Neuronal stem cell (in vitro differentiated cells): Measurements from ENCODE around the gene FAF1.

Experiments
- DNase-seq: peaks from one replicate; pipeline ENCODE4 v3.0.0-alpha.2; 2013; ENCODE audit warnings: low spot score
- H2AFZ ChIP-seq: one replicate; pipeline ENCODE4 v1.6.1; 2013; ENCODE audit warnings: mild to moderate bottlenecking, low read length, inconsistent platforms
- H2AK5ac ChIP-seq: 2 replicates; pipeline ENCODE4 v1.6.1; 2013; ENCODE audit warnings: low read depth, mild to moderate bottlenecking, inconsistent platforms, low read length, moderate library complexity, mixed read lengths
- H2BK120ac ChIP-seq: 2 replicates; pipeline ENCODE4 v1.6.1; 2013; ENCODE audit warnings: low read depth, mild to moderate bottlenecking, inconsistent platforms, low read length, moderate library complexity, mixed read lengths
- H2BK12ac ChIP-seq: one replicate; pipeline ENCODE4 v1.6.1; 2013; ENCODE audit warnings: low read length, inconsistent platforms
- H2BK15ac ChIP-seq: 2 replicates; pipeline ENCODE4 v1.6.1; 2013; ENCODE audit warnings: mild to moderate bottlenecking, low read length, inconsistent platforms, mixed read lengths
- H2BK5ac ChIP-seq: one replicate; pipeline ENCODE4 v1.6.1; 2013; ENCODE audit warnings: inconsistent platforms, mild to moderate bottlenecking, low read length, moderate library complexity
- H3K14ac ChIP-seq: one replicate; pipeline ENCODE4 v1.6.1; 2013; ENCODE audit warnings: low read length, inconsistent platforms
- H3K18ac ChIP-seq: 2 replicates; pipeline ENCODE4 v1.6.1; 2013; ENCODE audit warnings: low read length, inconsistent platforms
- H3K23ac ChIP-seq: 2 replicates; pipeline ENCODE4 v1.6.1; 2013; ENCODE audit warnings: low read depth, mild to moderate bottlenecking, mixed read lengths, low read length, inconsistent platforms; ENCODE audit not compliant: poor library complexity
- H3K27ac ChIP-seq: replicated peaks from 3 replicates; pipeline ENCODE4 v1.5.1; 2013; ENCODE audit warnings: low read length, inconsistent platforms
- H3K27me3 ChIP-seq, 3 experiments: 2 replicates each; pipeline ENCODE4 v1.6.1; 2013; ENCODE audit warnings: low read length in 3 of 3, mild to moderate bottlenecking in 2 of 3, inconsistent platforms in 1 of 3, low read depth in 1 of 3, mixed read lengths in 1 of 3, moderate library complexity in 1 of 3; ENCODE audit not compliant: control insufficient read depth in 3 of 3, insufficient read depth in 3 of 3
- H3K36me3 ChIP-seq, 2 donors: replicated peaks in 1 of 2; 2 replicates each; pipeline ENCODE4 v1.6.1; 2013; ENCODE audit warnings: low read length in 2 of 2; ENCODE audit not compliant: control insufficient read depth in 2 of 2, insufficient read depth in 2 of 2
- H3K4ac ChIP-seq: 2 replicates; pipeline ENCODE4 v1.6.1; 2013; ENCODE audit warnings: inconsistent platforms, mild to moderate bottlenecking, low read length, moderate library complexity
- H3K4me1 ChIP-seq, 2 donors: 1 replicate in 1 of 2; 2 replicates in 1 of 2; pipeline ENCODE4 v1.6.1; 2013; ENCODE audit warnings: low read length in 2 of 2, low read depth in 1 of 2; ENCODE audit not compliant: control insufficient read depth in 2 of 2, insufficient read depth in 1 of 2
- H3K4me2 ChIP-seq: one replicate; pipeline ENCODE4 v1.6.1; 2013; ENCODE audit warnings: mild to moderate bottlenecking, low read length, inconsistent platforms; ENCODE audit not compliant: insufficient read depth, poor library complexity, severe bottlenecking
- H3K4me3 ChIP-seq, 2 donors: 2 replicates each; pipeline ENCODE4 v1.5.1; 2013; ENCODE audit warnings: low read length in 2 of 2, mild to moderate bottlenecking in 2 of 2, inconsistent platforms in 1 of 2, moderate library complexity in 1 of 2
- H3K79me1 ChIP-seq: one replicate; pipeline ENCODE4 v1.6.1; 2013; ENCODE audit warnings: low read depth, mild to moderate bottlenecking, inconsistent platforms, low read length, moderate library complexity
- H3K9ac ChIP-seq: one replicate; pipeline ENCODE4 v1.6.1; 2013; ENCODE audit warnings: mild to moderate bottlenecking, low read depth, low read length, inconsistent platforms; ENCODE audit not compliant: poor library complexity
- H3K9me3 ChIP-seq, 2 donors: replicated peaks in 1 of 2; 2 replicates each; pipeline versions ENCODE3 to v1.6.1; 2013; ENCODE audit warnings: low read length in 2 of 2, mild to moderate bottlenecking in 2 of 2, inconsistent platforms in 1 of 2, low read depth in 1 of 2, mixed read lengths in 1 of 2, moderate library complexity in 1 of 2; ENCODE audit not compliant: control insufficient read depth in 2 of 2, insufficient read depth in 1 of 2
- H4K8ac ChIP-seq: one replicate; pipeline ENCODE4 v1.6.1; 2013; ENCODE audit warnings: low read depth, mild to moderate bottlenecking, inconsistent platforms, low read length, moderate library complexity
- H4K91ac ChIP-seq: one replicate; pipeline ENCODE4 v1.6.1; 2013; ENCODE audit warnings: low read length, low read depth, mild to moderate bottlenecking, inconsistent platforms; ENCODE audit not compliant: poor library complexity
- WGBS, 2 donors: extraction: QIAGEN DNeasy Blood & Tissue Kit; methylation state at CpG; one replicate each; pipeline ENCODE4 v1.1.7; 2013; ENCODE audit warnings: missing lambda C conversion rate in 2 of 2, mixed read lengths in 1 of 2; ENCODE audit not compliant: insufficient read length in 2 of 2, insufficient replicate concordance in 1 of 2; ENCODE audit errors: extremely low coverage in 2 of 2; 5-methylcytosine and 5-hydroxymethylcytosine counted together

Gene FAF1

GRCh38 chr1:50422675-50422945, 537.5 kb downstream of the FAF1 start:
- no CpG with 5 or more reads among the region's 21 CpGs for WGBS, 2 donors
- peaks cover 3 to 9% of the 10 kb centered on the region in 2 donors for H3K4me1 ChIP-seq

GRCh38 chr1:50421768-50422674, 538.0 kb downstream of the FAF1 start:
- Histone ChIP-seq H2AFZ (peak overlapping the region; percentile 99), H3K36me3 (no peaks in the 10 kb centered on the region), H3K23ac (peak overlapping the region; percentile 81), H4K91ac (no peak overlapping the region), H2BK15ac (peak overlapping the region; percentile 56), H3K27me3 (peaks cover 80 to 100% (median 99%) of the 10 kb centered on the region in 3 experiments), H3K14ac (no peak overlapping the region), H3K4me3 (peak overlapping the region in 1 of 2 donors; percentile 48), H2AK5ac (peak overlapping the region; percentile 57), H3K4me1 (peaks cover 3 to 9% of the 10 kb centered on the region in 2 donors), H3K9me3 (peaks cover 0 to 6% of the 10 kb centered on the region in 2 donors), H3K27ac (no peak overlapping the region), H2BK120ac (no peak overlapping the region), H3K9ac (no peak overlapping the region), H2BK5ac (no peak overlapping the region), H3K79me1 (no peaks in the 10 kb centered on the region), H3K18ac (no peak overlapping the region), H2BK12ac (no peak overlapping the region), H3K4me2 (peak overlapping the region; percentile 70), H4K8ac (no peak overlapping the region), H3K4ac (no peak overlapping the region)
- no peak for DNase-seq
- no CpG with 5 or more reads among the region's 27 CpGs for WGBS, 2 donors

More at GRCh38 chr1:50422675-50422945, 537.5 kb downstream of the FAF1 start:
- Histone ChIP-seq H2BK12ac (peak overlapping the region; percentile 77), H3K79me1 (no peaks in the 10 kb centered on the region), H3K18ac (peak overlapping the region; percentile 74), H4K91ac (no peak overlapping the region), H3K9ac (peak overlapping the region; percentile 34), H3K36me3 (no peaks in the 10 kb centered on the region), H3K4ac (no peak overlapping the region), H2BK5ac (no peak overlapping the region), H3K27ac (no peak overlapping the region), H3K9me3 (peaks cover 0 to 8% of the 10 kb centered on the region in 2 donors), H3K23ac (peak overlapping the region; percentile 81), H2AK5ac (peak overlapping the region; percentile 57), H3K4me2 (peak overlapping the region; percentile 70), H2AFZ (peak overlapping the region; percentile 99), H4K8ac (no peak overlapping the region), H3K14ac (no peak overlapping the region), H3K4me3 (peak overlapping the region; percentile 48 to 75), H3K27me3 (peaks cover 81 to 100% (median 99%) of the 10 kb centered on the region in 3 experiments), H2BK120ac (no peak overlapping the region), H2BK15ac (peak overlapping the region; percentile 56)
- DNase-seq, result no peak

DNA sequence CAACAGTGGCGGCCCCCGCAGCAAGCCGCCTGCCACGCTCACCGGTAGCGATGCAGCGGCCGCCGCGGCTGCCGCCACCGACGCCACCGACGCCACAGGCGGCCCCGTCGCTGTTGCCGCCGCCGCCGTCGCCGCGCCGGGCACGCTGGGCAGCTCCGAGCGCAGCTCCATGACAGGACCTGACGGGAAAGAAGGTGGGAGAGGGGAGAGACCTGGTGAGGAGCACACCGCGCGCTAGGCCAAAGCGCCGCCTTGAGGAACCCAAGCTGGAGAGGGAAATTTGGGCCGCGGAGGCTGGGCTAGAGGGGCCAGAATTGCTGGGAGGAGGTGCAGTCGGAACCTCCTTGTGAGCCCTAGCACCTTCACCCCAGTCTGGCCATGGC, 538.7 kb downstream of the FAF1 start:
- H3K36me3 ChIP-seq, result no peaks in the 10 kb centered on the region
- H2BK12ac ChIP-seq, result no peak overlapping the region
- H2BK15ac ChIP-seq, result peak overlapping the region; percentile 31
- no peak overlapping the region for H4K91ac ChIP-seq
- no peak for DNase-seq
- H2AFZ ChIP-seq, result peak overlapping the region; percentile 93
- H4K8ac ChIP-seq, result peak overlapping the region; percentile 74
- no peak overlapping the region for H3K14ac ChIP-seq
- peaks cover 78 to 100% (median 99%) of the 10 kb centered on the region in 3 experiments for H3K27me3 ChIP-seq
- H3K4ac ChIP-seq, result no peak overlapping the region
- H2BK120ac ChIP-seq, result no peak overlapping the region
- H3K27ac ChIP-seq, result no peak overlapping the region
- no peaks in the 10 kb centered on the region for H3K79me1 ChIP-seq
- peak overlapping the region; percentile 15 for H2BK5ac ChIP-seq
- H3K23ac ChIP-seq, result peak overlapping the region; percentile 87
- no peak overlapping the region for H2AK5ac ChIP-seq
- H3K4me2 ChIP-seq, result peak overlapping the region; percentile 60
- peak overlapping the region; percentile 65 for H3K18ac ChIP-seq
- peaks cover 5 to 12% of the 10 kb centered on the region in 2 donors for H3K4me1 ChIP-seq
- H3K4me3 ChIP-seq, result peak overlapping the region in 1 of 2 donors; percentile 65
- H3K9ac ChIP-seq, result peak overlapping the region; percentile 54
- WGBS, 2 donors, result no CpG with 5 or more reads among the region's 38 CpGs
- peaks cover 0 to 6% of the 10 kb centered on the region in 2 donors for H3K9me3 ChIP-seq

- H3K23ac ChIP-seq, result peak overlapping the region; percentile 87
- no peak overlapping the region for H3K4ac ChIP-seq
- peak overlapping the region; percentile 15 for H2BK5ac ChIP-seq
- H2AK5ac ChIP-seq, result peak overlapping the region; percentile 54
- H3K18ac ChIP-seq, result peak overlapping the region; percentile 84
- H2AFZ ChIP-seq, result peak overlapping the region; percentile 93
- H3K9me3 ChIP-seq, result peaks cover 0 to 2% of the 10 kb centered on the region in 2 donors
- no CpG with 5 or more reads among the region's 69 CpGs for WGBS, 2 donors
- peak overlapping the region; percentile 54 for H3K9ac ChIP-seq
- no peaks in the 10 kb centered on the region for H3K36me3 ChIP-seq
- H2BK12ac ChIP-seq, result no peak overlapping the region
- H4K8ac ChIP-seq, result peak overlapping the region; percentile 74
- H3K4me1 ChIP-seq, result peaks cover 5 to 12% of the 10 kb centered on the region in 2 donors
- no peak overlapping the region for H3K27ac ChIP-seq
- no peak overlapping the region for H4K91ac ChIP-seq
- H3K14ac ChIP-seq, result peak overlapping the region; percentile 44
- H3K79me1 ChIP-seq, result no peaks in the 10 kb centered on the region
- peak overlapping the region in 1 of 2 donors; percentile 65 for H3K4me3 ChIP-seq
- H2BK120ac ChIP-seq, result peak overlapping the region; percentile 35
- peak overlapping the region; percentile 60 for H3K4me2 ChIP-seq
- peak overlapping the region; percentile 31 for H2BK15ac ChIP-seq
- peaks cover 78 to 100% (median 99%) of the 10 kb centered on the region in 3 experiments for H3K27me3 ChIP-seq
- peak; percentile 40 for DNase-seq
These were observed 539.2 kb downstream of the FAF1 start for GRCh38 chr1:50420689-50421365.
